Measurements from ENCODE around the gene ACAP1.
"Not testable (repeated sequence)": the region's sequence is repeated elsewhere in the genome, so short reads cannot be mapped to it uniquely, and the experiment has no call there.

ACAP1 gene

GRCh38 chr17:7363311-7363710 is 27.0 kb downstream of the ACAP1 start:
- Histone ChIP-seq H3K9me3 (ENCODE audit: low read length) (no peaks in the 10 kb centered on the region), H3K9ac (ENCODE audit: low read length) (no peak overlapping the region), H2AFZ (ENCODE audit: low read length) (no peak overlapping the region), H3K79me2 (ENCODE audit: insufficient read depth, low read length) (no peaks in the 10 kb centered on the region), H3K4me1 (ENCODE audit: insufficient read depth, low read length, severe bottlenecking) (no peaks in the 10 kb centered on the region), H3K27me3 (ENCODE audit: insufficient read depth, low read length) (peaks cover 10% of the 10 kb centered on the region; the same call in 1 of the 2 replicates), H3F3A (ENCODE audit: insufficient read depth, low read length) (no peaks in the 10 kb centered on the region), H3K4me3 (ENCODE audit: low read depth, low read length, poor library complexity, severe bottlenecking) (no peak overlapping the region), H3K27ac (ENCODE audit: low read depth, low read length, poor library complexity, severe bottlenecking) (no peak overlapping the region), H3K4me2 (ENCODE audit: low read length) (no peak overlapping the region), H3K9me2 (ENCODE audit: low read depth, low read length) (no peaks in the 10 kb centered on the region), H4K20me1 (ENCODE audit: insufficient read depth, low read length) (no peaks in the 10 kb centered on the region), H3K36me3 (ENCODE audit: insufficient read depth, low read length) (no peaks in the 10 kb centered on the region)
- TF ChIP-seq EZH2 (IDR thresholded peaks at IDR 0.05; ENCODE audit: borderline replicate concordance, low read length) = no peak
- TF ChIP-seq, protein P1, sequence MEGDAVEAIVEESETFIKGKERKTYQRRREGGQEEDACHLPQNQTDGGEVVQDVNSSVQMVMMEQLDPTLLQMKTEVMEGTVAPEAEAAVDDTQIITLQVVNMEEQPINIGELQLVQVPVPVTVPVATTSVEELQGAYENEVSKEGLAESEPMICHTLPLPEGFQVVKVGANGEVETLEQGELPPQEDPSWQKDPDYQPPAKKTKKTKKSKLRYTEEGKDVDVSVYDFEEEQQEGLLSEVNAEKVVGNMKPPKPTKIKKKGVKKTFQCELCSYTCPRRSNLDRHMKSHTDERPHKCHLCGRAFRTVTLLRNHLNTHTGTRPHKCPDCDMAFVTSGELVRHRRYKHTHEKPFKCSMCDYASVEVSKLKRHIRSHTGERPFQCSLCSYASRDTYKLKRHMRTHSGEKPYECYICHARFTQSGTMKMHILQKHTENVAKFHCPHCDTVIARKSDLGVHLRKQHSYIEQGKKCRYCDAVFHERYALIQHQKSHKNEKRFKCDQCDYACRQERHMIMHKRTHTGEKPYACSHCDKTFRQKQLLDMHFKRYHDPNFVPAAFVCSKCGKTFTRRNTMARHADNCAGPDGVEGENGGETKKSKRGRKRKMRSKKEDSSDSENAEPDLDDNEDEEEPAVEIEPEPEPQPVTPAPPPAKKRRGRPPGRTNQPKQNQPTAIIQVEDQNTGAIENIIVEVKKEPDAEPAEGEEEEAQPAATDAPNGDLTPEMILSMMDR (IDR thresholded peaks at IDR 0.05; ENCODE audit: low read length) = no peak

- H3K4me3 ChIP-seq (ENCODE audit: low read depth, low read length, poor library complexity, severe bottlenecking); H3K79me2 ChIP-seq (ENCODE audit: insufficient read depth, low read length); H2AFZ ChIP-seq (ENCODE audit: low read length); H3F3A ChIP-seq (ENCODE audit: insufficient read depth, low read length); H3K9me3 ChIP-seq (ENCODE audit: low read length); H3K9ac ChIP-seq (ENCODE audit: low read length); H4K20me1 ChIP-seq (ENCODE audit: insufficient read depth, low read length); H3K27ac ChIP-seq (ENCODE audit: low read depth, low read length, poor library complexity, severe bottlenecking); H3K36me3 ChIP-seq (ENCODE audit: insufficient read depth, low read length); H3K4me1 ChIP-seq (ENCODE audit: insufficient read depth, low read length, severe bottlenecking); H3K4me2 ChIP-seq (ENCODE audit: low read length); H3K9me2 ChIP-seq (ENCODE audit: low read depth, low read length); H3K27me3 ChIP-seq (ENCODE audit: insufficient read depth, low read length): not testable (repeated sequence)
Measured at GRCh38 chr17:7365963-7366362, 29.6 kb downstream of the ACAP1 start.

- Histone ChIP-seq H3K9ac (ENCODE audit: low read length) (no peak overlapping the region), H3K27ac (ENCODE audit: low read depth, low read length, poor library complexity, severe bottlenecking) (no peak overlapping the region), H3K36me3 (ENCODE audit: insufficient read depth, low read length) (no peaks in the 10 kb centered on the region), H3K4me2 (ENCODE audit: low read length) (no peak overlapping the region), H3K4me3 (ENCODE audit: low read depth, low read length, poor library complexity, severe bottlenecking) (no peak overlapping the region), H2AFZ (ENCODE audit: low read length) (no peak overlapping the region), H3K27me3 (ENCODE audit: insufficient read depth, low read length) (0 out of 2 replicates have a peak, but pooled peaks cover 5% of the 10 kb centered on the region), H3K9me2 (ENCODE audit: low read depth, low read length) (no peaks in the 10 kb centered on the region), H3K9me3 (ENCODE audit: low read length) (no peaks in the 10 kb centered on the region), H4K20me1 (ENCODE audit: insufficient read depth, low read length) (no peaks in the 10 kb centered on the region), H3K4me1 (ENCODE audit: insufficient read depth, low read length, severe bottlenecking) (no peaks in the 10 kb centered on the region), H3F3A (ENCODE audit: insufficient read depth, low read length) (no peaks in the 10 kb centered on the region), H3K79me2 (ENCODE audit: insufficient read depth, low read length) (no peaks in the 10 kb centered on the region)
- TF ChIP-seq EZH2 (IDR thresholded peaks at IDR 0.05; ENCODE audit: borderline replicate concordance, low read length) = no peak
- TF ChIP-seq, protein P1 (IDR thresholded peaks at IDR 0.05; ENCODE audit: low read length) = no peak
Measured at GRCh38 chr17:7367083-7367482, 30.8 kb downstream of the ACAP1 start.

- Histone ChIP-seq H3K27ac (ENCODE audit: low read depth, low read length, poor library complexity, severe bottlenecking) (no peak overlapping the region), H3K27me3 (ENCODE audit: insufficient read depth, low read length) (0 out of 2 replicates have a peak, but pooled peaks cover 2% of the 10 kb centered on the region), H3K4me3 (ENCODE audit: low read depth, low read length, poor library complexity, severe bottlenecking) (no peak overlapping the region), H3K9me2 (ENCODE audit: low read depth, low read length) (no peaks in the 10 kb centered on the region), H4K20me1 (ENCODE audit: insufficient read depth, low read length) (no peaks in the 10 kb centered on the region), H3K4me1 (ENCODE audit: insufficient read depth, low read length, severe bottlenecking) (no peaks in the 10 kb centered on the region), H3F3A (ENCODE audit: insufficient read depth, low read length) (no peaks in the 10 kb centered on the region), H3K4me2 (ENCODE audit: low read length) (no peak overlapping the region), H3K79me2 (ENCODE audit: insufficient read depth, low read length) (no peaks in the 10 kb centered on the region), H3K36me3 (ENCODE audit: insufficient read depth, low read length) (no peaks in the 10 kb centered on the region), H3K9me3 (ENCODE audit: low read length) (no peaks in the 10 kb centered on the region), H2AFZ (ENCODE audit: low read length) (no peak overlapping the region), H3K9ac (ENCODE audit: low read length) (no peak overlapping the region)
- TF ChIP-seq EZH2 (IDR thresholded peaks at IDR 0.05; ENCODE audit: borderline replicate concordance, low read length) = no peak
- TF ChIP-seq, protein P1 (IDR thresholded peaks at IDR 0.05; ENCODE audit: low read length) = no peak
Measured at GRCh38 chr17:7367918-7368598, 31.7 kb downstream of the ACAP1 start.

DNA sequence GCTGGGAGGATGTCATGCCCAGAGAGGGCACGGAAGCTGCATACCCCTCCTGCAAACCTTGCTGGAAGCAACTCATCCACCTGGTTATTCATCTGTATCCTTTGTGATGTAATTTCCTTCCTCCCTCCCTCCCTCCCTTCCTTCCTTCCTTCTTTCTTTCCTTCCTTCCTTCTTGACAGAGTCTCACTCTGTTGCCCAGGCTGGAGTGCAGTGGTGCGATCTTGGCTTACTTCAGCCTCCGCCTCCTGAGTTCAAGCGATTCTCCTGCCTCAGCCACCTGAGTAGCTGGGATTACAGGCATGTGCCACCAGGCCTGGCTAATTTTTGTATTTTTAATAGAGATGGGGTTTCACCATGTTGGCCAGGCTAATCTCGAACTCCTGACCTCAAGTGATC is 32.3 kb downstream of the ACAP1 start:
- not testable (repeated sequence) for H3K4me2 ChIP-seq (ENCODE audit: low read length); H4K20me1 ChIP-seq (ENCODE audit: insufficient read depth, low read length); H3K9ac ChIP-seq (ENCODE audit: low read length); H3K4me3 ChIP-seq (ENCODE audit: low read depth, low read length, poor library complexity, severe bottlenecking); H3K9me3 ChIP-seq (ENCODE audit: low read length); H3K27ac ChIP-seq (ENCODE audit: low read depth, low read length, poor library complexity, severe bottlenecking); H2AFZ ChIP-seq (ENCODE audit: low read length); H3F3A ChIP-seq (ENCODE audit: insufficient read depth, low read length); H3K9me2 ChIP-seq (ENCODE audit: low read depth, low read length); H3K36me3 ChIP-seq (ENCODE audit: insufficient read depth, low read length); H3K27me3 ChIP-seq (ENCODE audit: insufficient read depth, low read length); H3K79me2 ChIP-seq (ENCODE audit: insufficient read depth, low read length); H3K4me1 ChIP-seq (ENCODE audit: insufficient read depth, low read length, severe bottlenecking)
